IPS DF 4.7 (cell line): ENCODE results near the gene RAPGEF4.
"Not testable (repeated sequence)": the region's sequence is repeated elsewhere in the genome, so short reads cannot be mapped to it uniquely, and the experiment has no call there.

ENCODE experiments used
- DNase-seq: peaks from one replicate; pipeline ENCODE4 v3.0.0-alpha.2; 2013; ENCODE audit warnings: low spot score; ENCODE audit errors: extremely low read depth

Gene RAPGEF4

GRCh38 chr2:172726172-172726735 lies 9.4 kb upstream of the RAPGEF4 start:
- no peak for DNase-seq

- no peak for DNase-seq
Observed at GRCh38 chr2:172730411-172730810, 5.2 kb upstream of the RAPGEF4 start.

DNA sequence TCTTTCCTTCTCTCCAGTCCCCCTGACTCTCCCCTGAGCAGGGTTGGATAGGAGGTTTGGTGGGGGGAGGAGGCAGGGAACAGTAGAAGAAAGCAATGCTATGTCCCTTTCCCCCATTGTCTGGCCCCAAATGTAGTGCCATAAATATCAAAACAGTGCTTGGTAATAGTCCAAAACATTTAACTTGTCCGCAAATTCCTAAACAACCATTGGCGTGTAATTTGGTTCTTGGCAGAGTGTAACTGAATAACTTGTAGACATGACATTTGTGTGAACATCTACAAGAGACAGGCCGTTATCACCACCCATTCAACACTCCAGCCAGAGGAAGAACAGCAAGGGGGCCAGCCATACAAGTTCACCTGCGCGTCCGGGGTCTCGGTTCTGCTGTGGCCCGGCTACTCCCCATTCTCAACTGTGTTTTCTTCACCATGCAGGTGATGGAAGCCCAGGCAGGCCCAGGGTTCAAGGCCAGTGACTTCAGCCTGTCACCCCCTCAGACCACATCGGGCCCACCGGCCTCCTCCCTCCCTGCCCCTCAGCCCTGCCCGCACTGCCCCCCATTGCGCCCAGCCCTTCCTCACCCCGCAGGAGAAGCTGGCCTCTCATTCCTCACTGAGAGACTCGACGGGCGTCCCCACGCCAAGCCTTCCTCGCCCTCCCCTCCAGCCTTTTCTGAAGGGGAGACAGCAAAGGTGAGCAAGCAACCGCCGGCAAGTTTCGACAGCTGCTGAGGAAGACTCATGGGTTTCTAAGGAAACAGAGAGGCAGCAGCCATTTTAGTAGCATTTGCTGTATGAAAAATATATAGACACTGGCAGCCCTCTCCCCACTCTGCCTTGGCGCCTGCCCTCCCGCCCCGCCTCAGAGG lies 699 bp upstream of the RAPGEF4 start:
- no peak for DNase-seq

DNA sequence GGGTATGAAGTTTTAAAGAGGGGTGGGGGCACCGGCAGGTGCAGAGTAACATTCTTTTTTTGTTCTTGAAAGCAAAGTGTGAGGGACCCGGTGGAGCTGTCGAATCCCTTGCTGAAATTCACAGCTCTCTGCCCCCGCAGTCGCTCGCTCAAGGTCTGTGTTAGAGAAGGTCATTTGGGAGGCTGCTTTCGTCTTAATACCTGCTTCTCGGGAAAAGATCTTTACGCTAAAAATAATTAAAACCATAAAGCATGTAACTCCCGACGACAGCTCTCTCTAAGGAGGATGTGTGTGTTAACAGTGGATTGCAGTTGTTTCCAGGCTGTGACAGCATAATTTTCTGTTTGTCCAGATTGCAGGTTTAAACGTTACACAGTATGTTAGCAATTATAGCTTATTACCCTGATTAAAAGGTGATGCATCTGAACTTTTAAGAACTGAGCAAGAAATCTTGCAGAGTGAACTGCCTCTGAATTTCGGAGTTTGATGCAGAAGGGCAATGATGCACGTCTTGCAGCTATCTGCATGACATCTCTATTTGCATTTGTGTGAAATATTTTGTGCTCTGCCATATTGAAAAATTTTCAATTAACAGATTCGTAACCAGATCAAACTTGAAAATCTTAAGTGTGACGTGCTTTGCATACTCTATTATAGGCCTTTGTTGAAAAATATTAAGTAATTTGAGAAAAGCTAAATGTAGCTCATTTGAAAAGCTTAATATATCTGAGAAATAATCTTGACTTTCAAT lies 954 bp downstream of the RAPGEF4 start:
- no peak for DNase-seq

- DNase-seq = no peak
Observed at GRCh38 chr2:172739661-172740266, 4.1 kb downstream of the RAPGEF4 start.

GRCh38 chr2:172740856-172741255 lies 5.2 kb downstream of the RAPGEF4 start:
- no peak for DNase-seq

DNA sequence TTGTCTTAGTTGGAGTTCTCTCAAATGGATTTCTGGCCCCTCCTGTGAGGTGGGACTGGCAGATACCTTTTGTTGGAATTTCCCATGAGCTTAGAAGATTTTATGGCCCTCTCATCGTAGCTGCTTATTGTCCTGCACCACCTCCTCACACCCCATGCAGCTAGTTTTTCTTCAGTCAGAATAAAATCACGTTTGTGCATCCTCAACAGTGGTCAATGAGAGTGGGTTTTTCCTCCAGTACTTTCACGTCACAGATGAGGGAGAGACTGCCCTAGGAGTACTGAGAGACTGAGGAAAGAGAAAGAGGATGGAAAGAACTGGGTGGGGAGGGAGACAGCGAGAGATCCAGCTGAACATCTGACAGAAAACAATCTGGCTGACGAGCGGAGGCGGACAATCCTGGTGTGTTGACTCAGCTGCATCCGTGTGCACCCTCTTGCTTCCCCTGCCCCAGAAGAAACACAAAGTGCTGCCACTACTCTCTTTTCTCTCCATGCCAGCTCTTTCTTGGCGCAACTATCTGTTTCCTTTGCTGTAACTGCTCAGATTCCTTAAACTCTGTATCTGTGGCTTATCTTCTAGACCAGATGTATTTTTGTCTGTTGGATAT lies 7.4 kb downstream of the RAPGEF4 start:
- DNase-seq = no peak

GRCh38 chr2:172743898-172744297 lies 8.3 kb downstream of the RAPGEF4 start:
- DNase-seq = no peak

DNA sequence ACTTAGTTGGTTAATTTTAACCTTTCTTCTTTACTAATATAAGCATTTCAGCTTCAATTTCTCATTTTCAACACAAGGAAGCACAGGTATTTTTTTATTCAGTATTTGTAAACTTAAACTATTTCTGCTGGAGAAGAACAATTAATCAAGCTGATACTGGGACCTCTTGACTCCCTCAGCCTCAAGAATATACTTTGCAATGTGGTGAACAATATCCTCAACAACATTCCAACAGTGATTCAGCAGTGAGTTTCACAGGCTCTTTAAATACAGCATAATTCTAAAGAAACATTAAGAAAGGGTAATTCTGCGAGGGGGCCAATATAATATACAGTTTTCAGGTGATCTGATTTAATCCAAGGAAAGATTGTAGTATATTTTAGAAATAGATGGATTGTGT lies 10.0 kb downstream of the RAPGEF4 start:
- DNase-seq = no peak

GRCh38 chr2:172748543-172748942 lies 12.9 kb downstream of the RAPGEF4 start:
- not testable (repeated sequence) for DNase-seq

GRCh38 chr2:172749388-172749787 lies 13.7 kb downstream of the RAPGEF4 start:
- DNase-seq = no peak

DNA sequence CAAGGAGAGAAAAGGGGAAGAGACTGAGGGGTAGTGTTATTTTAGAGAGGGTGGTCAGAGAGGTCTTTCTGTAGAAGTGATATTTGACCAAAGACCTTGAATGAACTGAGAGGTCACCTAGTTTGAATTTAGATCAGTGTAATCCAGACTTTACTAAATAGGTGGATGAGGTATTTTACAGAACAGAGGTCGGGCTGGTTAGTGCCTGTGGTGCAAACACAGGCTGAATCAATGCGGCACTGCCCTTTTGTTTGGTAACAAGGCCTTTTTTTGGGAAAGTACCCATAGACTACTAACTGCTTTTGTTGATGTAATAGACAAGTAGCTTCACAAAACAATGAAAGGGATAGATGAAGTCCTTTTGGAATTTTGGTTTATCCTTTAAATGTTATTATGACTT lies 15.9 kb downstream of the RAPGEF4 start:
- no peak for DNase-seq

- DNase-seq = no peak
Observed at GRCh38 chr2:172753610-172754009, 18.0 kb downstream of the RAPGEF4 start.

GRCh38 chr2:172759441-172759840 lies 23.8 kb downstream of the RAPGEF4 start:
- no peak for DNase-seq

- no peak for DNase-seq
Observed at GRCh38 chr2:172761306-172761705, 25.7 kb downstream of the RAPGEF4 start.

GRCh38 chr2:172762574-172762973 lies 26.9 kb downstream of the RAPGEF4 start:
- no peak for DNase-seq

GRCh38 chr2:172763079-172763478 lies 27.4 kb downstream of the RAPGEF4 start:
- DNase-seq = no peak

- DNase-seq = no peak
Observed at GRCh38 chr2:172765662-172766061, 30.0 kb downstream of the RAPGEF4 start.

- DNase-seq = no peak
Observed at GRCh38 chr2:172768401-172768800, 32.8 kb downstream of the RAPGEF4 start.

DNA sequence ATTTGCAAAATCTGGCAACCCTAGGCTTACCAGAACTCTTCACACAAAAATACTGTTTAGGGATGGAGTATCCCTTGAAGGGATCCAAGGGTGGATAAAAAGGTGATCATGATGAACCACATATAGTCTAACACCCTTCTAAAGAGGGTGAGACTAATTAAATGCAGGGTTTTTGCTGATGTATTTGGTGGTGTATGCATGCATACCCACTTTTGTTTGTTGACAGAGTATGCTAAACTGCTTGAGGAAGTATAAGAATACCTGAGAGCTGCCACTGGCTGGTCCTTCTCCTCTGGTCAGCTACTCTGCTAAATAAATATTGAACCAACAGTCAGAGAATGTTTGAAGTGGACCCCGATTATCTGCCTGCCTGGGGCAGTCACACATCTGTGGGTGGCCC lies 34.2 kb downstream of the RAPGEF4 start:
- no peak for DNase-seq

DNA sequence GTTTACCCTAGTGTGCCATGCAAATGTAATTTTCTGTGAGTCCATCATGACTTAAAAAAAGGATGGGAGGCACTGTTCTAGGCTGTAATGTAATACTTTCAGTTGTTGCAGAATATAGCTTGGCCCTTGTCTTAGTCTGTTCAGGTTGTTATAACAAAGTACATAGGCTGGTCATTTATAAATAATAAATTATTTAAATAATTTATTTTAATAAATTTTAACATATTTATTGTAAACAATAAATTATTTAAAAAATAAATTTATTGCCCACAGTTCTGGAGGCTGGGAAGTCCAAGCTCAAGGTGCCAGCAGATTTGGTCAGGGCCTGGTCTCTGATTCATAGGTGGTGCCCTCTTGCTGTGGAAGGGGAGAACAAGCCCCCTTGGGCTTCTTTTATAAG lies 35.2 kb downstream of the RAPGEF4 start:
- DNase-seq = no peak
